T-cell (primary cell): Measurements from ENCODE around the gene CABP4. TPM values are rescaled to one million over a fixed set of nuclear protein-coding genes. Genes with fewer than 3 reads are reported as not detected.

Experiments
- ATAC-seq, 4 experiments: fragments of 200-7000 bp in 3 of 4; fragments of 150-1000 bp in 1 of 4; cut with Tn5 transposase; replicated peaks in 1 of 4; 1 replicate in 3 of 4; 2 replicates in 1 of 4; pipeline ENCODE4 v1.10.0; 2021; ENCODE audit warnings: moderate library complexity in 3 of 4, mild to moderate bottlenecking in 2 of 4, moderate number of reproducible peaks in 1 of 4
- CTCF ChIA-PET, 2 donors: fragments of 300-600 bp; sonication (Branson Sonifier 250); formaldehyde crosslinking; loops; one replicate each; lab custom pipeline; 2022; ENCODE audit warnings: antibody characterized with exemption in 2 of 2; lab: Charles Lee
- POLR2A ChIA-PET, 2 donors: fragments of 300-600 bp; sonication (Branson Sonifier 250); formaldehyde crosslinking; loops; one replicate each; lab custom pipeline; 2022; ENCODE audit warnings: antibody characterized with exemption in 2 of 2; lab: Charles Lee
- DNase-seq, 35 experiments: peaks; one replicate each; pipeline versions ENCODE4 v3.0.0 to v3.0.0-alpha.2; 2013 to 2023
- H3K27ac ChIP-seq: one replicate; pipeline ENCODE4 v1.5.1; 2013; ENCODE audit warnings: low read length
- H3K27me3 ChIP-seq, 2 experiments: replicated peaks in 1 of 2; 1 replicate in 1 of 2; 2 replicates in 1 of 2; pipeline versions ENCODE4 v1.6.1 to v1.7.0; 2013; ENCODE audit warnings: low read length in 1 of 2, mixed read lengths in 1 of 2; ENCODE audit not compliant: control insufficient read depth in 2 of 2, insufficient read depth in 2 of 2; ENCODE audit errors: extremely low read depth in 1 of 2
- H3K36me3 ChIP-seq, 2 donors: 1 replicate in 1 of 2; 2 replicates in 1 of 2; pipeline versions ENCODE4 v1.6.1 to v1.7.0; 2013; ENCODE audit warnings: low read length in 1 of 2; ENCODE audit not compliant: control insufficient read depth in 2 of 2, insufficient read depth in 1 of 2; ENCODE audit errors: extremely low read depth in 1 of 2
- H3K4me1 ChIP-seq, 2 experiments: 1 replicate in 1 of 2; 2 replicates in 1 of 2; pipeline versions ENCODE4 v1.6.1 to v1.7.0; 2013; ENCODE audit warnings: low read length in 2 of 2, mixed read lengths in 1 of 2; ENCODE audit not compliant: insufficient read depth in 2 of 2, control insufficient read depth in 1 of 2; ENCODE audit errors: extremely low read depth in 1 of 2
- H3K4me3 ChIP-seq, 2 donors: 1 replicate in 1 of 2; 2 replicates in 1 of 2; pipeline versions ENCODE4 v1.5.1 to v1.7.0; 2013; ENCODE audit warnings: mild to moderate bottlenecking in 2 of 2, low read length in 1 of 2, moderate library complexity in 1 of 2; ENCODE audit not compliant: control insufficient read depth in 1 of 2; ENCODE audit errors: extremely low read depth in 1 of 2
- H3K9me3 ChIP-seq: 2 replicates; pipeline ENCODE4 v1.7.0; 2013
- H3K27ac Mint-ChIP-seq, 2 donors: one replicate each; pipeline ENCODE4 v1.8.0; 2020 to 2021; ENCODE audit warnings: mild to moderate bottlenecking in 2 of 2, mixed read lengths in 2 of 2
- H3K27me3 Mint-ChIP-seq, 2 donors: one replicate each; pipeline ENCODE4 v1.8.0; 2021 to 2022; ENCODE audit warnings: mixed read lengths in 2 of 2
- H3K36me3 Mint-ChIP-seq: one replicate; pipeline ENCODE4 v1.8.0; 2021; ENCODE audit warnings: mixed read lengths
- H3K4me1 Mint-ChIP-seq, 3 donors: one replicate each; pipeline ENCODE4 v1.8.0; 2020 to 2022; ENCODE audit warnings: mixed read lengths in 3 of 3, mild to moderate bottlenecking in 1 of 3
- H3K4me3 Mint-ChIP-seq, 3 donors: one replicate each; pipeline ENCODE4 v1.8.0; 2020 to 2022; ENCODE audit warnings: mild to moderate bottlenecking in 3 of 3, mixed read lengths in 3 of 3, moderate library complexity in 3 of 3
- H3K9me3 Mint-ChIP-seq, 3 donors: one replicate each; pipeline ENCODE4 v1.8.0; 2020 to 2022; ENCODE audit warnings: mixed read lengths in 3 of 3
- WGBS: methylation state at CpG from one replicate; pipeline ENCODE4 v1.1.5; 2013; ENCODE audit warnings: missing lambda C conversion rate; ENCODE audit not compliant: insufficient coverage; 5-methylcytosine and 5-hydroxymethylcytosine counted together
- total RNA-seq, 35 experiments: library from RNA in 6 of 35; stranded (reverse) in 6 of 35; fragments of 120-200 nt in 1 of 35; gene quantifications; one replicate each; pipeline versions ENCODE4 v1.2.1 to v1.2.4 and lab custom pipeline; 2013 to 2026

The CABP4 gene
- total RNA-seq (10 to 100 TPM in 2 of 5 donors, 1 to 10 TPM in 3; 3.5 to 16.0 (median 5.6) TPM), total RNA-seq (lab: John Stamatoyannopoulos, UW) (0.04 to 7.8 (median 3.0) reads per million in 29 experiments)
- total RNA-seq (2013), result 4.8 TPM

DNA sequence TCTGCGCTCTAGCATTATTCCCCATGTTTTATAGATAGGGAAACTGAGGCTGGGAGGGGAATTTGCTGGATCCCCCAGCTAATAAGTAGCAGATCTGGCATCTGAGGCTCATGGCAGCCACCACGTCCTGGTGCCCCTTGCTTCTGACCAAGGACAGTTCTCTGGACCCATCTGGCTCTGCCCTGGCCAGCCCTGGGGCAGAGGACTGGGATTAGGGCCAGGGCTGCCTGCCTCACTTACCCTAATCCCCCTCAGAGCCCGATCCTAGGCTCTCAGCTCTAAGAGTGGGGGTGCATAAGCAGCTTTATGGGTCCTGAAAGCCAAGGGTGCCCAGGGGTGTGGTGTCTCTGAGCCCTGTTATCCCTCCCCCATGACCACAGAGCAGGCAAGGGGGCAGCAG, at the start of gene CABP4:
CABP4 (plus strand) TSS at position 301 of the 400 bp plus-strand sequence; CDS start at position 371, 70 bp downstream.
- H3K4me1 ChIP-seq, result peaks cover 0 to 27% of the 10 kb centered on the region in 2 experiments
- Mint-ChIP-seq H3K27ac (peak within 1 kb of the TSS in 1 of 2 donors; percentile 23), H3K4me1 (peaks cover 6 to 16% (median 11%) of the 10 kb centered on the region in 3 donors), H3K36me3 (no peaks in the 10 kb centered on the region), H3K4me3 (no peak within 1 kb of the TSS), H3K9me3 (no peaks in the 10 kb centered on the region), H3K27me3 (no peaks in the 10 kb centered on the region)
- ATAC-seq (no peak), DNase-seq (no peak)
- H3K4me3 ChIP-seq, result no peak within 1 kb of the TSS
- H3K27ac ChIP-seq, result no peak within 1 kb of the TSS
- ChIA-PET POLR2A (no interaction called here), CTCF (no interaction called here)
- H3K36me3 ChIP-seq, result no peaks in the 10 kb centered on the region
- 82% methylated on average over 2 of the region's 3 CpGs for WGBS
- H3K27me3 ChIP-seq, result peaks cover 0 to 24% of the 10 kb centered on the region in 2 experiments
- H3K9me3 ChIP-seq, result no peaks in the 10 kb centered on the region

DNA sequence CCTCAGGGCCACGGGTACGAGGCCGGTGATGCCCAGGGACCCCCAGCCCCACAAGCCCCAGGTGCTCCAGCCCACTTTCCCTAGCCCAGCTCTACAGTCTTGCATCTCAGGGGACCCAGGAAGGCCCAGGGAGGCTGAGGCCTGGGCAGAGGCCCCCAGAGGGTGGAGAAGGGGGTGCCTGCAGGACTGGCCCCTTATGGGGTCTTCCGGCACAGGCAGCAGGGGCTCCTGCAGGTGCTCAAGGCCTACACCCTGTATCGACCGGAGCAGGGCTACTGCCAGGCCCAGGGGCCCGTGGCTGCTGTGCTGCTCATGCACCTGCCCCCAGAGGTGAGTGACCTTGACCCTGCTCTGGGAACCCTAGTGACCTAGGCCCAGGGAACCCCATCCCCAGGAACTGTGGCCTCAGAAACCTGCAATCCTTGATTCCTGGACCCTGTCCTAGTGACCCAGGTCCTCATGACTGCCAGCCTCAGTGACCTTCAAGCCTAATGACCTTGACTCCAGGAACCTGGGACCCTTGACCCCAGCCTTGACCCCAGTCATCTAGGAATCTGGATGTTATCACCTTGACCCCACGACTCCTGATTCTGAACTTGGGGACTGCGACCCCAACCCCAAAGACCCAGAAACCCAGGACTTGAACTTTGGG, 49.3 kb upstream of the CABP4 start:
- Mint-ChIP-seq H3K9me3 (no peaks in the 10 kb centered on the region), H3K27ac (peak overlapping the region; percentile 96), H3K4me3 (peak overlapping the region; percentile 92 to 97 (median 96)), H3K4me1 (peaks cover 65 to 78% (median 72%) of the 10 kb centered on the region in 3 donors), H3K36me3 (peaks cover 15% of the 10 kb centered on the region), H3K27me3 (no peaks in the 10 kb centered on the region)
- Histone ChIP-seq H3K4me3 (peak overlapping the region; percentile 98 to 100), H3K4me1 (peaks cover 45 to 88% of the 10 kb centered on the region in 2 experiments), H3K36me3 (peaks cover 10 to 44% of the 10 kb centered on the region in 2 donors), H3K9me3 (no peaks in the 10 kb centered on the region), H3K27ac (peak overlapping the region; percentile 74), H3K27me3 (no peaks in the 10 kb centered on the region)
- ChIA-PET CTCF (no interaction called here), POLR2A (no interaction called here)
- no peak for DNase-seq
- WGBS, result 47% methylated on average over 6 of the region's 9 CpGs
- no peak for ATAC-seq

DNA sequence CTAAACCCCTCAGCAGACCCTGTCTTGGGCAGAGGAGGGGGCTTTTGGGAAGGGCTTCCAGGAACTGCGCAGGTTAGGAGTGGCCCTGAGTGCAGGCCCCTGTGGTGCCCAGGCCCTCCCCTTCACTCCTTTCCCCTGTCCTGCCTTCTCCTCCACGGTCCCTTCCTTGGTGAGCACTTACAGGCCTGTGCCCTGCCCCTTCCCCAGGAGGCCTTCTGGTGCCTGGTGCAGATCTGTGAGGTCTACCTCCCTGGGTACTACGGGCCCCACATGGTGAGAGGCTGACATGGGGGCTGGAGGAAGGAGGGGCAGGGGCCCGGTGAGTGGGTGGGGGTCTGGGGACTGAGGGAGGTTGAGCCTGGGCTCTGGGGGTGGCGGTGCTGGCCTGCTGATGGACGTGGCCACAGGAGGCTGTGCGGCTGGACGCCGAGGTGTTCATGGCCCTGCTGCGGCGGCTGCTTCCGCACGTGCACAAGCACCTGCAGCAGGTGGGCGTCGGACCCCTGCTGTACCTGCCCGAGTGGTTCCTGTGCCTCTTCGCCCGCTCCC, 48.7 kb upstream of the CABP4 start:
- H3K9me3 Mint-ChIP-seq, result no peaks in the 10 kb centered on the region
- ChIA-PET POLR2A (interaction anchor here in 1 of 2 donors (0.7 kb wide), 1 partner anchor 1888 kb away, joined by 4 read pairs; no protein-coding TSS in a partner anchor), CTCF (no interaction called here)
- H3K27me3 Mint-ChIP-seq, result no peaks in the 10 kb centered on the region
- H3K27ac Mint-ChIP-seq, result peak overlapping the region; percentile 96
- peak overlapping the region; percentile 98 to 100 for H3K4me3 ChIP-seq
- H3K4me3 Mint-ChIP-seq, result peak overlapping the region; percentile 92 to 97 (median 96)
- peak overlapping the region; percentile 74 for H3K27ac ChIP-seq
- DNase-seq, result no peak
- no peak for ATAC-seq
- no peaks in the 10 kb centered on the region for H3K9me3 ChIP-seq
- peaks cover 52 to 92% of the 10 kb centered on the region in 2 experiments for H3K4me1 ChIP-seq
- WGBS, result 26% methylated on average over 14 of the region's 18 CpGs
- peaks cover 72 to 84% (median 79%) of the 10 kb centered on the region in 3 donors for H3K4me1 Mint-ChIP-seq
- no peaks in the 10 kb centered on the region for H3K27me3 ChIP-seq
- H3K36me3 ChIP-seq, result peaks cover 10 to 44% of the 10 kb centered on the region in 2 donors
- H3K36me3 Mint-ChIP-seq, result peaks cover 15% of the 10 kb centered on the region

DNA sequence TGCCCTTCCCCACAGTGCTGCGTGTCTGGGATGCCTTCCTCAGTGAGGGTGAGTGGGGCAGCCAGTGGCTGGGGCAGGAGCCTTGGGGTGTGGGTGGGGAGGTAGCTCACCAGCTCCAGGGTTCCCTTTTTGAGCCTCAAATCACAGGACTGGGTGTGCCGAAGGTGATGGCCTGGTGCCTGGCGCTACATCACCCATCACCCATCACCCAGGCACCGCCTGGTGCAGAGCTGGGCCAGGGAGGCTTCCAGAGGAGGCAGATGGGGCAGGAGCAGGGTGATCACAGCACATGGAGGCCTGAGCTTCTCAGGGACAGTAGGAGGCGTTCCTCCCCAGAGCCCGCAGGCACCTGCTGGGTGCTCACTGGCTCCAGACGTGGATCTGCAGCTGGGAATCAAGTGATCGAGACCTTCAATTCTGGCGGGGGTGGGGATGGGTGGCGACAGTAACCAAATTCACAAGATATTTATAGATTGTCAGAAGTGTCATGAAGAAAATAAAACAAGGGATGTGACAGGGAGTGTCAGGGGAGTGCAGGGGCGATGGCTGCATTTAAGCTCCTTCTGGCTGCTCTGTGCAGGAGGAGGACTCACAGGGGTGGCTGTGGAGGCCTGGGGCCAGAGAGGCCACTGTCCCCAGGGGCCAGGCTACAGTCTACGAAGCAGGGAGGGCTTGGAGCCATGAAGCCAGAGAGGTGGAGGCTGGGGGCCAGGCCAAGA, 48.0 kb upstream of the CABP4 start:
- WGBS, result 5% methylated on average over 9 of the region's 12 CpGs
- peaks cover 57 to 96% of the 10 kb centered on the region in 2 experiments for H3K4me1 ChIP-seq
- no peak for ATAC-seq
- H3K4me1 Mint-ChIP-seq, result peaks cover 78 to 88% (median 82%) of the 10 kb centered on the region in 3 donors
- H3K36me3 ChIP-seq, result peaks cover 10 to 44% of the 10 kb centered on the region in 2 donors
- H3K27ac Mint-ChIP-seq, result peak overlapping the region; percentile 96
- H3K27me3 Mint-ChIP-seq, result no peaks in the 10 kb centered on the region
- H3K9me3 Mint-ChIP-seq, result no peaks in the 10 kb centered on the region
- CTCF ChIA-PET, result no interaction called here
- peak overlapping the region; percentile 92 to 97 (median 96) for H3K4me3 Mint-ChIP-seq
- peak overlapping the region; percentile 53 to 100 for H3K4me3 ChIP-seq
- peak in 2 of 35 experiments; percentile 35 to 61 for DNase-seq
- H3K9me3 ChIP-seq, result no peaks in the 10 kb centered on the region
- peak overlapping the region; percentile 74 for H3K27ac ChIP-seq
- POLR2A ChIA-PET, result interaction anchor here in 1 of 2 donors (0.7 kb wide), 1 partner anchor 1889 kb away, joined by 4 read pairs; no protein-coding TSS in a partner anchor
- H3K27me3 ChIP-seq, result no peaks in the 10 kb centered on the region
- peaks cover 15% of the 10 kb centered on the region for H3K36me3 Mint-ChIP-seq

DNA sequence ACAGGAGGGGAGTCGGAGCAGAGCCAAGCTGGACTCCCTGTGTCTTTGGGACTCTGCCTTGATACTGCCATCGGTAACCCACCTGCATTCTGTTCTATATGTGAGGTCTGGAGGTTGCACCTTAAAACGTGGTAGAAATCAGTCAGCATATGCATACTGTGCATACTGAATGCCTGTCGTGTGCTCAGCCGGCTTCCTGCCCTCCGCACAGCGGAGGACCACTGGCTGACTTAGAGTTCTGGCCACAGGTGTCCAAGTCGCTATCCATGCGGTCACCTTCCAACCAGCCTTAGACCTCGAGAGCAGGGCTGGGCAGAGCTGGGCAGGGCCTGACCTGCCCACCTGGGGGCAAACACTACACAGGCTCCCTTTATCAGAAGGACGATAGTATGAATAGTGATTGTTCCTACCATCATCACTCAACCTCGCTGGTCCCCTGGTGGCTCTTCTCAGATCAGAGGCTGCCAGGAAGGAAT, 47.4 kb upstream of the CABP4 start:
- H3K27ac Mint-ChIP-seq, result peak overlapping the region; percentile 96
- Histone ChIP-seq H3K9me3 (no peaks in the 10 kb centered on the region), H3K4me1 (peaks cover 58 to 96% of the 10 kb centered on the region in 2 experiments), H3K4me3 (peak overlapping the region; percentile 53 to 100), H3K36me3 (peaks cover 10 to 44% of the 10 kb centered on the region in 2 donors), H3K27ac (peak overlapping the region; percentile 74), H3K27me3 (no peaks in the 10 kb centered on the region)
- ATAC-seq, result no peak
- ChIA-PET CTCF (no interaction called here), POLR2A (interaction anchor here in 1 of 2 donors (1.3 kb wide), 1 partner anchor 30 kb away, joined by 4 read pairs; the partner anchor contains the start of gene PTPRCAP)
- peak overlapping the region; percentile 92 to 97 (median 96) for H3K4me3 Mint-ChIP-seq
- H3K27me3 Mint-ChIP-seq, result no peaks in the 10 kb centered on the region
- H3K4me1 Mint-ChIP-seq, result peaks cover 84 to 90% (median 85%) of the 10 kb centered on the region in 3 donors
- peaks cover 15% of the 10 kb centered on the region for H3K36me3 Mint-ChIP-seq
- no peak for DNase-seq
- 10% methylated on average over 6 of the region's 12 CpGs for WGBS
- no peaks in the 10 kb centered on the region for H3K9me3 Mint-ChIP-seq
